Transverse colon (tissue), 4 donors: ENCODE results near the gene ADIRF.
"Not testable (repeated sequence)": the region's sequence is repeated elsewhere in the genome, so short reads cannot be mapped to it uniquely, and the experiment has no call there.

Experiments
- CTCF ChIP-seq, 5 experiments: fragments of 200-600 bp in 3 of 5; fragments of 450-650 bp in 2 of 5; sonication (generic) in 3 of 5; IDR thresholded peaks; 1 replicate in 2 of 5; 2 replicates in 3 of 5; pipeline ENCODE4 v1.5.1; 2016 to 2017; ENCODE audit warnings: antibody characterized with exemption in 5 of 5, inconsistent platforms in 3 of 5, mild to moderate bottlenecking in 2 of 5, moderate library complexity in 1 of 5
- EP300 ChIP-seq: sonication (generic); formaldehyde crosslinking; IDR thresholded peaks from one replicate; pipeline ENCODE4 v1.6.1; 2017; ENCODE audit warnings: antibody characterized with exemption, low read depth
- POLR2A ChIP-seq: fragments of 450-650 bp; IDR thresholded peaks from one replicate; pipeline ENCODE4 v1.6.1; 2016; ENCODE audit warnings: antibody characterized with exemption, mild to moderate bottlenecking, moderate library complexity
- POLR2AphosphoS5 ChIP-seq, 3 donors: sonication (generic); formaldehyde crosslinking; IDR thresholded peaks; one replicate each; pipeline ENCODE4 v1.6.1; 2016; ENCODE audit warnings: antibody characterized with exemption in 3 of 3

- TF ChIP-seq CTCF (IDR thresholded peaks at IDR 0.05); POLR2A; POLR2AphosphoS5 (IDR thresholded peaks at IDR 0.05); EP300: not testable (repeated sequence)
These were observed 23.1 kb downstream of the ADIRF start for GRCh38 chr10:86991362-86991761.
